Measurements from ENCODE around the gene CEP350. TPM values are rescaled to one million over a fixed set of nuclear protein-coding genes. Genes with fewer than 3 reads are reported as not detected.

The CEP350 gene
- total and polyA plus RNA-seq, 2 of the 4 experiments (the other 2 are of a cell fraction), result 5.0 to 36.4 TPM

DNA sequence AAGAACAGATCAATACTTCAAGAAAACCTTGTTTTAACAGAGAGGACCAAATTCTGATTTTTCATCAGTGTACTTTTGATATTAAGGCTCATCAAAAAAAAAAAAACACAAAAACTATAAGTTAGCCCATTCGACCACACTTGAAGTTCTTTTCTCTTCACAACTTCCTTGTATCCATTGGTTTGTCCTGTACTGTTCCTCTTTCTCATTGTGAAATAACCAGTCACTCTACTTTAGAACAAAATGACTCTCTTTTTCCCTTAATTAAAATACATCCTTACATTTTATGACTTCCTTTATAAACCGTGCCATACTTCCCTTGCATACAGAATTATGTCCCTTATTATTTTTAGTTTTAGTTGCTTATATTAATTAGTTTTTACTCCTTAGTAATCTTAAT, 208.4 kb downstream of the CEP350 start:
- DNase-seq (no peak), ATAC-seq (ENCODE audit: low read depth) (no peak)
- Histone ChIP-seq H4K91ac (ENCODE audit: insufficient read depth, low read depth, low read length) (no peak overlapping the region), H3K9me1 (ENCODE audit: insufficient read depth, low read length) (peaks cover 48% of the 10 kb centered on the region), H3K56ac (ENCODE audit: extremely low read depth, insufficient read depth, low read length) (no peak overlapping the region), H2AK5ac (ENCODE audit: low read depth, low read length) (no peak overlapping the region), H3K27ac (ENCODE audit: insufficient read depth, low read length) (no peak overlapping the region), H3K9ac (ENCODE audit: low read depth, low read length) (no peak overlapping the region), H4K8ac (ENCODE audit: low read depth in 2 of 2, low read length in 2 of 2) (no peak overlapping the region), H2BK5ac (ENCODE audit: low read depth, low read length, poor library complexity, severe bottlenecking) (no peak overlapping the region), H3K79me1 (ENCODE audit: low read depth in 1 of 2, low read length in 2 of 2) (peaks cover 37 to 87% of the 10 kb centered on the region in 2 experiments), H4K5ac (ENCODE audit: low read depth, low read length) (no peak overlapping the region), H3K4me3 (ENCODE audit: insufficient read depth, low read depth, low read length) (no peak overlapping the region), H3K36me3 (ENCODE audit: control insufficient read depth, insufficient read depth, low read length) (peaks cover 58% of the 10 kb centered on the region), H3K4me2 (ENCODE audit: low read depth, low read length) (no peak overlapping the region), H3K9me3 (ENCODE audit: control insufficient read depth, insufficient read depth, low read length) (no peaks in the 10 kb centered on the region), H2BK15ac (ENCODE audit: low read depth, low read length) (no peak overlapping the region), H2BK120ac (ENCODE audit: low read depth, low read length) (no peak overlapping the region), H3K14ac (replicated peaks; ENCODE audit: low read depth, low read length) (no peak overlapping the region), H3K23ac (ENCODE audit: low read depth, low read length) (no peak overlapping the region), H3K18ac (ENCODE audit: low read depth, low read length) (no peak overlapping the region), H3K27me3 (ENCODE audit: control insufficient read depth, insufficient read depth, low read length) (no peaks in the 10 kb centered on the region), H3K4ac (ENCODE audit: low read depth, low read length) (no peak overlapping the region), H2AFZ (replicated peaks; ENCODE audit: low read length, poor library complexity) (no peak overlapping the region), H3K4me1 (ENCODE audit: control insufficient read depth, insufficient read depth, low read length) (peaks cover 46% of the 10 kb centered on the region), H2AK9ac (replicated peaks; ENCODE audit: low read depth, low read length, poor library complexity) (no peak overlapping the region), H4K20me1 (ENCODE audit: insufficient read depth, low read length) (peaks cover 100% of the 10 kb centered on the region), H2BK20ac (ENCODE audit: low read depth, low read length) (no peak overlapping the region)
- intact Hi-C loops (cut with micrococcal nuclease) (loop anchor here (5.0 kb wide), 1 partner anchor 296 kb away; no protein-coding TSS in a partner anchor), in situ Hi-C loops (cut with MboI; ENCODE audit: low sequenced_read_pairs) (loop anchor here (25.0 kb wide), 1 partner anchor 451 kb away; no protein-coding TSS in a partner anchor), dilution Hi-C loops (cut with HindIII; ENCODE audit: low sequenced_read_pairs, unreplicated experiment) (loop anchor here (25.0 kb wide), 1 partner anchor 126 kb away; no protein-coding TSS in a partner anchor)
- WGBS, 2 experiments (ENCODE audit: extremely low coverage in 2 of 2, insufficient read length in 1 of 2), result no CpG with 5 or more reads among the region's 2 CpGs
- ChIA-PET CTCF (interaction anchor here (0.7 kb wide), 1 partner anchor 667 kb away, joined by 4 read pairs; no protein-coding TSS in a partner anchor), POLR2A (ENCODE audit: unreplicated experiment) (no interaction called here)
- TF ChIP-seq MXI1 (IDR thresholded peaks at IDR 0.05; ENCODE audit: borderline replicate concordance, low read depth, low read length) (no peak), RFX5 (IDR thresholded peaks at IDR 0.05; ENCODE audit: low read depth, low read length) (no peak)
- no TSS peak for BruUV-seq (replicated peaks)

Other genes starting within 250 kb of the CEP350 start
- not detected in 2 replicates for gene FAM163A, start 211.5 kb upstream of the CEP350 start, total RNA-seq (2012; rRNA removed)
- not detected in 2 replicates for gene FAM163A, start 211.5 kb upstream of the CEP350 start, polyA plus RNA-seq (2012; rRNA removed)
- gene TOR1AIP2, start 77.0 kb upstream of the CEP350 start, total RNA-seq (2012; rRNA removed), result 85.0 and 109 TPM in 2 replicates
- gene TOR1AIP2, start 77.0 kb upstream of the CEP350 start, polyA plus RNA-seq (2012; rRNA removed), result 17.3 and 20.7 TPM in 2 replicates
- gene TOR1AIP1, start 72.5 kb upstream of the CEP350 start, total RNA-seq (2012; rRNA removed), result 36.7 and 64.5 TPM in 2 replicates
- gene TOR1AIP1, start 72.5 kb upstream of the CEP350 start, polyA plus RNA-seq (2012; rRNA removed), result 17.8 and 20.7 TPM in 2 replicates
- 93.3 and 102 TPM in 2 replicates for gene QSOX1, start 200.1 kb downstream of the CEP350 start, total RNA-seq (2012; rRNA removed)
- 765 and 791 TPM in 2 replicates for gene QSOX1, start 200.1 kb downstream of the CEP350 start, polyA plus RNA-seq (2012; rRNA removed)